PC-3 (cell line): Measurements from ENCODE around the gene MPC1.

Experiments used
- EZH2phosphoT487 ChIP-seq: fragments of 300-600 bp; sonication (generic); IDR thresholded peaks from 2 replicates; pipeline ENCODE4 v1.6.1; 2018; ENCODE audit warnings: mild to moderate bottlenecking, antibody characterized with exemption, low read length, borderline replicate concordance
- TF ChIP-seq, protein P1 (sequence below): fragments of 300-600 bp; sonication (generic); conservative IDR thresholded peaks from 2 replicates; pipeline ENCODE4 v1.5.1; 2017; ENCODE audit warnings: antibody characterized with exemption, low read depth, mild to moderate bottlenecking, low read length

GRCh38 chr6:166335378-166336302 is 47.1 kb downstream of the MPC1 start:
- TF ChIP-seq, protein P1, sequence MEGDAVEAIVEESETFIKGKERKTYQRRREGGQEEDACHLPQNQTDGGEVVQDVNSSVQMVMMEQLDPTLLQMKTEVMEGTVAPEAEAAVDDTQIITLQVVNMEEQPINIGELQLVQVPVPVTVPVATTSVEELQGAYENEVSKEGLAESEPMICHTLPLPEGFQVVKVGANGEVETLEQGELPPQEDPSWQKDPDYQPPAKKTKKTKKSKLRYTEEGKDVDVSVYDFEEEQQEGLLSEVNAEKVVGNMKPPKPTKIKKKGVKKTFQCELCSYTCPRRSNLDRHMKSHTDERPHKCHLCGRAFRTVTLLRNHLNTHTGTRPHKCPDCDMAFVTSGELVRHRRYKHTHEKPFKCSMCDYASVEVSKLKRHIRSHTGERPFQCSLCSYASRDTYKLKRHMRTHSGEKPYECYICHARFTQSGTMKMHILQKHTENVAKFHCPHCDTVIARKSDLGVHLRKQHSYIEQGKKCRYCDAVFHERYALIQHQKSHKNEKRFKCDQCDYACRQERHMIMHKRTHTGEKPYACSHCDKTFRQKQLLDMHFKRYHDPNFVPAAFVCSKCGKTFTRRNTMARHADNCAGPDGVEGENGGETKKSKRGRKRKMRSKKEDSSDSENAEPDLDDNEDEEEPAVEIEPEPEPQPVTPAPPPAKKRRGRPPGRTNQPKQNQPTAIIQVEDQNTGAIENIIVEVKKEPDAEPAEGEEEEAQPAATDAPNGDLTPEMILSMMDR: no peak
- TF ChIP-seq EZH2phosphoT487: no peak
